ENCODE results near the gene HNMT. TPM values are rescaled to one million over a fixed set of nuclear protein-coding genes. Genes with fewer than 3 reads are reported as not detected.
"Not testable (repeated sequence)": the region's sequence is repeated elsewhere in the genome, so short reads cannot be mapped to it uniquely, and the experiment has no call there.

Gene HNMT
- total and polyA plus RNA-seq, 5 donors from 2014 or later: not detected

DNA sequence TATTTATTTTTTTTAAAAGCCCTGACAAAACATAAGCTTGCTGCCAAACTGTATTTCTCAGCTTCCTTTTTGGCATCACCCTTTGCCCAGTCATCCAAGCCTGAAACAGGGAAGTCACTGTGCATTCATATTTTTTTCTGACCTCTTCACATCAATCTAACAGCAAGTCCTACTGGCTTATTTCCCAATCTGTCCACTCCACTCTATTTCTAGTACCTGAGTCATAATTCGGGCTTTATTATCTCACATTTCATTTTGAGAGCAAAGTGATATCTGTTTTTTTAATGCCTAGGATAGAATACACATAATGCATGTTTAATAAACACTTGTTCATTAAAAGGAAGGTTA, 5.1 kb downstream of the HNMT start:
- Mint-ChIP-seq H3K4me1 (no peaks in the 10 kb centered on the region), H3K27me3 (no peaks in the 10 kb centered on the region), H3K4me3 (no peak overlapping the region), H3K36me3 (no peaks in the 10 kb centered on the region), H3K27ac (no peak overlapping the region), H3K9me3 (peaks cover 0 to 2% (median 0%) of the 10 kb centered on the region in 7 donors)
- Histone ChIP-seq H3K27me3 (ENCODE audit: control insufficient read depth, insufficient read depth, low read length) (no peaks in the 10 kb centered on the region), H3K4me3 (ENCODE audit: low read depth, low read length) (no peak overlapping the region), H3K9me3 (ENCODE audit: control insufficient read depth in 2 of 2, low read length in 2 of 2) (no peaks in the 10 kb centered on the region), H3K4me1 (ENCODE audit: control insufficient read depth, insufficient read depth, low read length, poor library complexity, severe bottlenecking) (no peaks in the 10 kb centered on the region), H3K36me3 (ENCODE audit: control insufficient read depth, insufficient read depth, low read length) (no peaks in the 10 kb centered on the region), H3K27ac (ENCODE audit: insufficient read depth, low read length, poor library complexity, severe bottlenecking) (no peak overlapping the region)
- DNase-seq (no peak), ATAC-seq (ENCODE audit: low read depth in 2 of 2) (no peak)

GRCh38 chr2:137969876-137970275, 5.6 kb downstream of the HNMT start:
- Mint-ChIP-seq H3K27ac (no peak overlapping the region), H3K9me3 (peaks cover 0 to 2% (median 0%) of the 10 kb centered on the region in 7 donors), H3K4me3 (no peak overlapping the region), H3K4me1 (no peaks in the 10 kb centered on the region), H3K27me3 (no peaks in the 10 kb centered on the region), H3K36me3 (no peaks in the 10 kb centered on the region)
- ATAC-seq (ENCODE audit: low read depth in 2 of 2) (no peak), DNase-seq (no peak)
- no peaks in the 10 kb centered on the region for H3K36me3 ChIP-seq (ENCODE audit: control insufficient read depth, insufficient read depth, low read length)
- H3K27ac ChIP-seq (ENCODE audit: insufficient read depth, low read length, poor library complexity, severe bottlenecking): no peak overlapping the region
- H3K4me1 ChIP-seq (ENCODE audit: control insufficient read depth, insufficient read depth, low read length, poor library complexity, severe bottlenecking): no peaks in the 10 kb centered on the region
- H3K4me3 ChIP-seq (ENCODE audit: low read depth, low read length): no peak overlapping the region
- H3K27me3 ChIP-seq (ENCODE audit: control insufficient read depth, insufficient read depth, low read length): no peaks in the 10 kb centered on the region
- no peaks in the 10 kb centered on the region for H3K9me3 ChIP-seq (ENCODE audit: control insufficient read depth in 2 of 2, low read length in 2 of 2)

DNA sequence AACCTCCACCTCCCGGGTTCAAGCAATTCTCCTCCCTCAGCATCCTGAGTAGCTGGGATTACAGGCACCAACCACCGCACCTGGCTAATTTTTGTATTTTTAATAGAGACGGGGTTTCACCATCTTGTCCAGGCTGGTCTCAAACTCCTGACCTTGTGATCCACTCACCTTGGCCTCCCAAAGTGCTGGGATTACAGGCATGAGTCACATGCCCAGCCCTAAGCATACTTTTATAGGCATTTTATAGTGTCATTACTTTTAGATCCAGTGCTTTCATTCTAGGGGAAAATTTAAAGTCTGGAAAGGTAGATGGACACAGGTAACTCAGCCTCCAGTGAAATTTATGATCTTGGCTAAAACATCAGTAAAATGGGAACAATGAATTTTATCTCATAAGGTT, 7.0 kb downstream of the HNMT start:
- not testable (repeated sequence) for H3K36me3 ChIP-seq (ENCODE audit: control insufficient read depth, insufficient read depth, low read length); H3K27me3 Mint-ChIP-seq; H3K4me1 Mint-ChIP-seq; H3K4me1 ChIP-seq (ENCODE audit: control insufficient read depth, insufficient read depth, low read length, poor library complexity, severe bottlenecking); H3K27ac Mint-ChIP-seq; DNase-seq; H3K27ac ChIP-seq (ENCODE audit: insufficient read depth, low read length, poor library complexity, severe bottlenecking); H3K9me3 ChIP-seq (ENCODE audit: control insufficient read depth in 2 of 2, low read length in 2 of 2); H3K36me3 Mint-ChIP-seq; H3K4me3 Mint-ChIP-seq; H3K4me3 ChIP-seq (ENCODE audit: low read depth, low read length); H3K27me3 ChIP-seq (ENCODE audit: control insufficient read depth, insufficient read depth, low read length); ATAC-seq (ENCODE audit: low read depth in 2 of 2); H3K9me3 Mint-ChIP-seq

- no peaks in the 10 kb centered on the region for H3K4me1 ChIP-seq (ENCODE audit: control insufficient read depth, insufficient read depth, low read length, poor library complexity, severe bottlenecking)
- Mint-ChIP-seq H3K4me3 (no peak overlapping the region), H3K27me3 (no peaks in the 10 kb centered on the region), H3K9me3 (peaks cover 0 to 7% (median 0%) of the 10 kb centered on the region in 7 donors), H3K4me1 (no peaks in the 10 kb centered on the region), H3K36me3 (no peaks in the 10 kb centered on the region), H3K27ac (no peak overlapping the region)
- no peak for ATAC-seq (ENCODE audit: low read depth in 2 of 2)
- H3K9me3 ChIP-seq (ENCODE audit: control insufficient read depth in 2 of 2, low read length in 2 of 2): no peaks in the 10 kb centered on the region
- no peaks in the 10 kb centered on the region for H3K36me3 ChIP-seq (ENCODE audit: control insufficient read depth, insufficient read depth, low read length)
- no peak overlapping the region for H3K4me3 ChIP-seq (ENCODE audit: low read depth, low read length)
- H3K27me3 ChIP-seq (ENCODE audit: control insufficient read depth, insufficient read depth, low read length): no peaks in the 10 kb centered on the region
- no peak overlapping the region for H3K27ac ChIP-seq (ENCODE audit: insufficient read depth, low read length, poor library complexity, severe bottlenecking)
- DNase-seq: no peak
Measured at GRCh38 chr2:137973280-137973679, 9.0 kb downstream of the HNMT start.

DNA sequence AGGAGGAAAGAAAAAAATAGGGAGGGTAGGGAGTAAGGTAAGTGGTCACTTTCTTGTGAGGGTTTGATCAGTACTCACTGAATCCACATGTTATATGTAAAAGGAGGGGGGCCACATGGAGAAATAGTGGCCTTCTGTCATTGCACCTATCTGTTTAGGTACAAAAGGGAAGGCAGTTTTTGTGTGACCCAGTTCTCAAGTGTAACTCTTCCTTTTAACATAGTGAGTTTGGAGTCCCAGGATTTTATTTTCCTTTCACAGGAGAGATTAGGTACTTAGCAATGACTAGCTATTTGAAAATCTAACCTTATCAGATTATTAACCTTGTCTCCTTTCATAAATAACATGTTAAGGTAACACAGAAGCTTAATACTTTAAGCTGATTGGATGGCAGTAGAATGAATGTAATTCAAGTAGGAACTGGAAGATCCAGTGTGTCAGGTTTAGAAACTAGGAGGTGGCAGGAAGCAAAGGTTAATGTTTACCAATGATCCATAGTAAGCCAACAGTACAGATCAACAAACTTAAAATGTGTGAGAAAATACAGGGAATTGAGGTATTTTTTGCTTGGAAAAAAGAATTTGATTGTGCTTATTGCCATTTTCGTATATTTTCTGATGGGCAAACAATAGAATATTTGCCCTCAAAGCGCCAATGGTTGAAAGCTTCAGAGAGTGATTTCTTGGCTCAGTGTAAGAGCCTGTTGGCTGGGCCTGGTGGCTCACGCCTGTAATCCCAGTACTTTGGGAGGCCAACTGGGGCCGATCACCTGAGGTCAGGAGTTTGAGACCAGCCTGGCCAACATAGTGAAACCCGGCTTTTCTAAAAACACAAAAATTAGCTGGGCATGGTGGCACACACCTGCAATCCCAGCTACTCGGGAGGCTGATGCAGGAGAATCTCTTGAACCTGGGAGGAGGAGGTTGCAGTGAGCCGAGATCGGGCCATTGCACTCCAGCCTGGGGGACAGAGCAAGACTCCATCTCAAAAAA, 11.3 kb downstream of the HNMT start:
- Mint-ChIP-seq H3K36me3 (no peaks in the 10 kb centered on the region), H3K4me1 (no peaks in the 10 kb centered on the region), H3K9me3 (peaks cover 0 to 7% (median 0%) of the 10 kb centered on the region in 7 donors), H3K4me3 (no peak overlapping the region), H3K27ac (no peak overlapping the region), H3K27me3 (no peaks in the 10 kb centered on the region)
- H3K4me1 ChIP-seq (ENCODE audit: control insufficient read depth, insufficient read depth, low read length, poor library complexity, severe bottlenecking): no peaks in the 10 kb centered on the region
- H3K9me3 ChIP-seq (ENCODE audit: control insufficient read depth in 2 of 2, low read length in 2 of 2): no peaks in the 10 kb centered on the region
- DNase-seq (no peak), ATAC-seq (ENCODE audit: low read depth in 2 of 2) (no peak)
- H3K4me3 ChIP-seq (ENCODE audit: low read depth, low read length): no peak overlapping the region
- no peaks in the 10 kb centered on the region for H3K36me3 ChIP-seq (ENCODE audit: control insufficient read depth, insufficient read depth, low read length)
- H3K27ac ChIP-seq (ENCODE audit: insufficient read depth, low read length, poor library complexity, severe bottlenecking): no peak overlapping the region
- no peaks in the 10 kb centered on the region for H3K27me3 ChIP-seq (ENCODE audit: control insufficient read depth, insufficient read depth, low read length)

DNA sequence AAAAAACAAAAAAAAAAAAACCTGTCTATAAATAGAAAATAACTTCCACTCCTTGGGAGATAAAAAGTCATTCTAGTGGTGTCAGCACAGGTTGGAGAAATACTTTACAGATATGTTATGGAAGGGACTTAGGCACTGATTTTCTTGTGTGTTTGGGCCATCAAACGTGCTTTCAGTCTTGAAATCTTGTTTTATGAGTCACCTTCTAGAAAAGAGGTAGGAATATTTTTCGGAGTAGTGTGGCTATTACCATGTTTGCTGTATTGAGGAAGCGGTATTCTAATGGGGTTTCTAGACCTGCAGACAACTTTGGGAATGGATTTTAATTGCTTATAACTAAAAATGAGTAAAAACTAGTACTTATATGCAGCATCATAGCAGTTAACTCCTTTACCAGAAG, 12.0 kb downstream of the HNMT start:
- Mint-ChIP-seq H3K27ac (no peak overlapping the region), H3K4me1 (no peaks in the 10 kb centered on the region), H3K27me3 (no peaks in the 10 kb centered on the region), H3K9me3 (peaks cover 0 to 7% (median 0%) of the 10 kb centered on the region in 7 donors), H3K4me3 (no peak overlapping the region), H3K36me3 (no peaks in the 10 kb centered on the region)
- Histone ChIP-seq H3K9me3 (ENCODE audit: control insufficient read depth in 2 of 2, low read length in 2 of 2) (no peaks in the 10 kb centered on the region), H3K27ac (ENCODE audit: insufficient read depth, low read length, poor library complexity, severe bottlenecking) (no peak overlapping the region), H3K27me3 (ENCODE audit: control insufficient read depth, insufficient read depth, low read length) (no peaks in the 10 kb centered on the region), H3K36me3 (ENCODE audit: control insufficient read depth, insufficient read depth, low read length) (no peaks in the 10 kb centered on the region), H3K4me3 (ENCODE audit: low read depth, low read length) (no peak overlapping the region), H3K4me1 (ENCODE audit: control insufficient read depth, insufficient read depth, low read length, poor library complexity, severe bottlenecking) (no peaks in the 10 kb centered on the region)
- ATAC-seq (ENCODE audit: low read depth in 2 of 2) (no peak), DNase-seq (no peak)

DNA sequence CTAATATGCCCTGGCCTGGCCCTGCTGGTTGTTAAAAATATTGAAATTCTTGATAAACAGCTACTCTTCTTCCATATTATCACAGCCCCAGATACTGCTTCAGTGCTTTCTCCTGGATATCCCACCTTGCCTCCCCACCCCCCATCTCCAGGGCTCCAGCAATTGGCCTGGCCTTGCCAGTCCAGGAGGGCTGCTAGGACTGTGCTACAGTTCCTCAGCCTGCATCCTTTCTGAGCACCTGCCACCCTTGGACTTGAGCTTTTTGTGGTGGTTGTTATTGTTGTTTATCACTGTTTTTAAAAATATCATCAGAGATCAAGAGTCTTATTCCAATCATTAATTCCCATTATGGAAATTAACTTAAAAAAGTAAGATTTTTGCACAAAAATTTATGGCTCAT, 13.5 kb downstream of the HNMT start:
- H3K36me3 Mint-ChIP-seq: no peaks in the 10 kb centered on the region
- H3K27ac Mint-ChIP-seq: no peak overlapping the region
- Histone ChIP-seq H3K9me3 (ENCODE audit: control insufficient read depth in 2 of 2, low read length in 2 of 2) (no peaks in the 10 kb centered on the region), H3K36me3 (ENCODE audit: control insufficient read depth, insufficient read depth, low read length) (no peaks in the 10 kb centered on the region), H3K27me3 (ENCODE audit: control insufficient read depth, insufficient read depth, low read length) (no peaks in the 10 kb centered on the region), H3K4me1 (ENCODE audit: control insufficient read depth, insufficient read depth, low read length, poor library complexity, severe bottlenecking) (no peaks in the 10 kb centered on the region), H3K4me3 (ENCODE audit: low read depth, low read length) (no peak overlapping the region), H3K27ac (ENCODE audit: insufficient read depth, low read length, poor library complexity, severe bottlenecking) (no peak overlapping the region)
- DNase-seq (no peak), ATAC-seq (ENCODE audit: low read depth in 2 of 2) (no peak)
- no peaks in the 10 kb centered on the region for H3K27me3 Mint-ChIP-seq
- peaks cover 0 to 7% (median 0%) of the 10 kb centered on the region in 7 donors for H3K9me3 Mint-ChIP-seq
- no peak overlapping the region for H3K4me3 Mint-ChIP-seq
- no peaks in the 10 kb centered on the region for H3K4me1 Mint-ChIP-seq

DNA sequence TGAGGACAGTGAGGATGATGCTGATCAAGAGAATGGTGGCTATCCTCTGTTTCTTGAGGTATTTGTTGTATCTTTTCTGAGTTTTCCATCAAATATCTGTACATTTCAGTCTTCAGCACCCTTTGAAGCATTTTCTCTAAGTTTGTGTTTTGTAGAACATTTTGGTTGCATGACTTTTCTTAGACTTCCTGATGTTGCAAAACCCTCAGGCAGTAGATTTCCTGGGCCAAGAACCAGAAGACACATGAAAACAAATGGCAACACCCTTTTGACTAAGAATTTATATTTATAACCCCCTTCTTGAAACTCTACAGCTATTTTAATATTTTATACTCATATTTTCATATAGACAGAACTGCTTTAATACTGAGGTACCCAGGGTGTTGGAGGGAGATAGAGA, 16.2 kb downstream of the HNMT start:
- Histone ChIP-seq H3K4me3 (ENCODE audit: low read depth, low read length) (no peak overlapping the region), H3K36me3 (ENCODE audit: control insufficient read depth, insufficient read depth, low read length) (no peaks in the 10 kb centered on the region), H3K27me3 (ENCODE audit: control insufficient read depth, insufficient read depth, low read length) (no peaks in the 10 kb centered on the region), H3K27ac (ENCODE audit: insufficient read depth, low read length, poor library complexity, severe bottlenecking) (no peak overlapping the region), H3K4me1 (ENCODE audit: control insufficient read depth, insufficient read depth, low read length, poor library complexity, severe bottlenecking) (no peaks in the 10 kb centered on the region), H3K9me3 (ENCODE audit: control insufficient read depth in 2 of 2, low read length in 2 of 2) (no peaks in the 10 kb centered on the region)
- Mint-ChIP-seq H3K4me3 (no peak overlapping the region), H3K27ac (no peak overlapping the region), H3K36me3 (no peaks in the 10 kb centered on the region), H3K9me3 (peaks cover 0 to 6% (median 0%) of the 10 kb centered on the region in 7 donors), H3K27me3 (no peaks in the 10 kb centered on the region), H3K4me1 (no peaks in the 10 kb centered on the region)
- ATAC-seq (ENCODE audit: low read depth in 2 of 2): no peak
- DNase-seq: no peak
